A549 treated with CORT108297 at 1 μM for 4 hours (cell line): ENCODE measurements around the gene ISLR2. TPM values are rescaled to one million over a fixed set of nuclear protein-coding genes. Genes with fewer than 3 reads are reported as not detected.

Source experiments
- total RNA-seq: library from RNA; stranded (reverse); fragments of 200-300 nt; extraction: Qiagen RNA extraction; gene quantifications from 5 replicates; pipeline ENCODE4 v1.2.3, GENCODE V29; 2022

The ISLR2 gene
- 0.14 to 0.37 TPM (median 0.15 TPM) in 5 replicates for total RNA-seq

GRCh38 chr15:74130155-74130848 lies at the start of gene ISLR2:
Gene ISLR2, plus strand, starts transcription at chr15:74130586. Its CDS starts 2,169 bp downstream, at chr15:74132755.

GRCh38 chr15:74082450-74082849 lies 47.9 kb upstream of the ISLR2 start, which contains the start of gene GOLGA6A:
Gene GOLGA6A, minus strand, starts transcription at chr15:74082550. Its CDS starts 41 bp downstream, at chr15:74082509.

GRCh38 chr15:74173380-74174218 lies 43.2 kb downstream of the ISLR2 start, which contains the start of gene ISLR:
Gene ISLR, plus strand, starts transcription at chr15:74173710. Its CDS starts 1,149 bp downstream, at chr15:74174859.

Other genes starting within 250 kb of the ISLR2 start
- gene LOXL1, start 204.1 kb upstream of the ISLR2 start, total RNA-seq: 0.47 to 0.82 TPM (median 0.59 TPM) in 5 replicates
- 8.9 to 14.0 TPM (median 12.8 TPM) in 5 replicates for gene STOML1, start 138.3 kb upstream of the ISLR2 start, total RNA-seq
- 10.7 to 17.1 TPM (median 15.6 TPM) in 5 replicates for gene PML, start 135.9 kb upstream of the ISLR2 start, total RNA-seq
- gene GOLGA6A, start 48.0 kb upstream of the ISLR2 start, total RNA-seq: 0.05 to 0.10 TPM (median 0.06 TPM) in 4 of 5 replicates, not detected in the other
- gene ISLR, start 43.1 kb downstream of the ISLR2 start, total RNA-seq: 0.25 to 0.45 TPM (median 0.35 TPM) in 5 replicates
- gene STRA6, start 72.2 kb downstream of the ISLR2 start, total RNA-seq: 49.3 to 82.9 TPM (median 77.0 TPM) in 5 replicates
- gene CCDC33, start 105.7 kb downstream of the ISLR2 start, total RNA-seq: 4.0 to 8.0 TPM (median 7.2 TPM) in 5 replicates
- not detected in 5 replicates for gene CYP11A1, start 237.1 kb downstream of the ISLR2 start, total RNA-seq